Hepatic stellate cell (primary cell): ENCODE results near the gene RAD50.
A peak's percentile ranks its signal among the peaks of the same experiment; 100 is the strongest.

Source experiments
- DNase-seq: peaks from one replicate; pipeline ENCODE4 v3.0.0; 2011; ENCODE audit warnings: low spot score

RAD50 gene

GRCh38 chr5:132661231-132662003 lies 104.6 kb downstream of the RAD50 start:
- no peak for DNase-seq

- no peak for DNase-seq
Observed at GRCh38 chr5:132662004-132662401, 105.2 kb downstream of the RAD50 start.

- DNase-seq: peak; percentile 64
Observed at GRCh38 chr5:132662925-132663770, 106.4 kb downstream of the RAD50 start.

GRCh38 chr5:132663771-132664695 lies 107.3 kb downstream of the RAD50 start:
- peak; percentile 47 for DNase-seq

GRCh38 chr5:132664696-132665209 lies 108.0 kb downstream of the RAD50 start:
- DNase-seq: no peak

GRCh38 chr5:132665574-132666080 lies 108.8 kb downstream of the RAD50 start:
- no peak for DNase-seq

GRCh38 chr5:132666310-132667123 lies 109.7 kb downstream of the RAD50 start:
- no peak for DNase-seq

GRCh38 chr5:132667309-132667708 lies 110.5 kb downstream of the RAD50 start:
- DNase-seq: no peak

- no peak for DNase-seq
Observed at GRCh38 chr5:132667761-132668705, 111.3 kb downstream of the RAD50 start.

GRCh38 chr5:132668706-132669454 lies 112.1 kb downstream of the RAD50 start:
- no peak for DNase-seq

GRCh38 chr5:132669455-132669820 lies 112.7 kb downstream of the RAD50 start:
- DNase-seq: no peak

- DNase-seq: no peak
Observed at GRCh38 chr5:132669966-132670882, 113.4 kb downstream of the RAD50 start.

GRCh38 chr5:132671000-132671399 lies 114.2 kb downstream of the RAD50 start:
- DNase-seq: no peak

GRCh38 chr5:132673488-132673887 lies 116.7 kb downstream of the RAD50 start:
- no peak for DNase-seq

- DNase-seq: no peak
Observed at GRCh38 chr5:132673939-132674630, 117.3 kb downstream of the RAD50 start, which contains the start of gene IL4. IL4 (plus strand) TSS chr5:132673989; CDS start chr5:132674051, 62 bp downstream.

GRCh38 chr5:132674671-132675506 lies 118.1 kb downstream of the RAD50 start:
- DNase-seq: peak; percentile 96
